Left ventricle myocardium inferior (tissue), 1 donor: Measurements from ENCODE around the gene SUN5. TPM values are rescaled to one million over a fixed set of nuclear protein-coding genes. Genes with fewer than 3 reads are reported as not detected.

Source experiments
- DNase-seq: peaks from one replicate; pipeline ENCODE4 v3.0.0-alpha.2; 2020
- H3K27ac ChIP-seq: fragments of 200-600 bp; replicated peaks from 2 replicates; pipeline ENCODE4 v1.8.0; 2021
- H3K27me3 ChIP-seq: fragments of 200-600 bp; 2 replicates; pipeline ENCODE4 v1.8.0; 2021; ENCODE audit warnings: low read depth
- H3K36me3 ChIP-seq: fragments of 200-600 bp; 2 replicates; pipeline ENCODE4 v1.8.0; 2021
- H3K4me1 ChIP-seq: fragments of 200-600 bp; 2 replicates; pipeline ENCODE4 v1.8.0; 2021
- H3K4me3 ChIP-seq: fragments of 200-600 bp; 2 replicates; pipeline ENCODE4 v1.8.0; 2021; ENCODE audit warnings: mild to moderate bottlenecking, moderate library complexity
- H3K9me3 ChIP-seq: fragments of 200-600 bp; replicated peaks from 2 replicates; pipeline ENCODE4 v1.8.0; 2021
- intact Hi-C: fragments of 100-400 bp; cut with micrococcal nuclease; formaldehyde crosslinking; loops from one replicate; pipeline ENCODE4 v1.11.0; 2022
- total RNA-seq: library from RNA; stranded (reverse); fragmentation: NEBNext Ultra II Directional; extraction: Animal tissue kit (Norgen Biotek cat#: 25700); gene quantifications from one replicate; pipeline ENCODE4 v1.2.1, GENCODE V29; 2021
- TF ChIP-seq, protein P1 (sequence below): fragments of 200-600 bp; IDR thresholded peaks from 2 replicates; pipeline ENCODE4 v1.8.0; 2021; ENCODE audit warnings: antibody characterized with exemption, mild to moderate bottlenecking, borderline replicate concordance
- donor health status: DM: no; HTN: yes; CAD: no; lungs with severe emphysema.

The SUN5 gene
- total RNA-seq, 1 donor from 2014 or later, result not detected

DNA sequence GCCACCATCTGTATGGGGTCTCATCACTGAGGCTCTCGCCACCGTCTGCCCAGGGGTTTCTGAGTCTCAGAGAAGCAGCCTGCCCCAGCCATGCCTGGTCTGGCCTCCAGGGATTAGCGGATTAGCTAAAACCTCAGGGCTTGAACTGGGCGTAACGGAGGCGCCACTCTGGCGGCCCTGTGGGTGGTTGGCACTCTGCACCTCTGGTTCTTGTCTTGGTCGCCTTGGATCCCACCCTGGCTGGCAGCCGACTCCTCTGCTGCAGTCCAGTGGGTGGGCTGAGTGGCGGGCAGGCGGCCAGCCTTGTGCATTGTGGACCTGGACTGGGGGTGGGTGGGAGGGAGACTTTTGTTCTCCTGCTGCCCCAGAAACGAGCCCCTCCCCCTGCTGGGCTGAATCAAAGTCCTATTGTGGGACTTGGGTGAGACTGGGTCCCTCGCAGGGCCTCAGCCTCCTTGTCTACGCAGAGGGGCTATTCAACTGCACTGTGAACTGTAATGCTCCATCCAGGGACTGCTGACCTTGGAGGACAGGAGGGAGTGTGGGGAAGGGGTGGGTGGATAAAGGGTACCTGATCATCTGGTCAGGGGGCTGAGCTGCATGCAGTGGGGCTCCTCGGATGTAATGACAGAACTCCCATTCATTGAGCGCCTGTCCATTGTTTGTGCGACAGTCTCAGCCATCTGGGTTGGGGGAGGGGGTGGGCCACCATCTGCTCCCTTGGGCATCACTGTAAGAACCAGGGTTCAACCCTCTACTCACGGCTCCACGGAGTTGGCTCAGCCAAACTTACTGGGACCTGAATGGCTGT, 23.9 kb downstream of the SUN5 start:
- H3K4me1 ChIP-seq, result peaks cover 16% of the 10 kb centered on the region
- intact Hi-C loops, result no loop called here
- TF ChIP-seq, protein P1, sequence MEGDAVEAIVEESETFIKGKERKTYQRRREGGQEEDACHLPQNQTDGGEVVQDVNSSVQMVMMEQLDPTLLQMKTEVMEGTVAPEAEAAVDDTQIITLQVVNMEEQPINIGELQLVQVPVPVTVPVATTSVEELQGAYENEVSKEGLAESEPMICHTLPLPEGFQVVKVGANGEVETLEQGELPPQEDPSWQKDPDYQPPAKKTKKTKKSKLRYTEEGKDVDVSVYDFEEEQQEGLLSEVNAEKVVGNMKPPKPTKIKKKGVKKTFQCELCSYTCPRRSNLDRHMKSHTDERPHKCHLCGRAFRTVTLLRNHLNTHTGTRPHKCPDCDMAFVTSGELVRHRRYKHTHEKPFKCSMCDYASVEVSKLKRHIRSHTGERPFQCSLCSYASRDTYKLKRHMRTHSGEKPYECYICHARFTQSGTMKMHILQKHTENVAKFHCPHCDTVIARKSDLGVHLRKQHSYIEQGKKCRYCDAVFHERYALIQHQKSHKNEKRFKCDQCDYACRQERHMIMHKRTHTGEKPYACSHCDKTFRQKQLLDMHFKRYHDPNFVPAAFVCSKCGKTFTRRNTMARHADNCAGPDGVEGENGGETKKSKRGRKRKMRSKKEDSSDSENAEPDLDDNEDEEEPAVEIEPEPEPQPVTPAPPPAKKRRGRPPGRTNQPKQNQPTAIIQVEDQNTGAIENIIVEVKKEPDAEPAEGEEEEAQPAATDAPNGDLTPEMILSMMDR, result no peak
- no peak overlapping the region for H3K27ac ChIP-seq
- H3K36me3 ChIP-seq, result no peaks in the 10 kb centered on the region
- DNase-seq, result no peak
- no peaks in the 10 kb centered on the region for H3K9me3 ChIP-seq
- H3K4me3 ChIP-seq, result no peak overlapping the region
- no peaks in the 10 kb centered on the region for H3K27me3 ChIP-seq

DNA sequence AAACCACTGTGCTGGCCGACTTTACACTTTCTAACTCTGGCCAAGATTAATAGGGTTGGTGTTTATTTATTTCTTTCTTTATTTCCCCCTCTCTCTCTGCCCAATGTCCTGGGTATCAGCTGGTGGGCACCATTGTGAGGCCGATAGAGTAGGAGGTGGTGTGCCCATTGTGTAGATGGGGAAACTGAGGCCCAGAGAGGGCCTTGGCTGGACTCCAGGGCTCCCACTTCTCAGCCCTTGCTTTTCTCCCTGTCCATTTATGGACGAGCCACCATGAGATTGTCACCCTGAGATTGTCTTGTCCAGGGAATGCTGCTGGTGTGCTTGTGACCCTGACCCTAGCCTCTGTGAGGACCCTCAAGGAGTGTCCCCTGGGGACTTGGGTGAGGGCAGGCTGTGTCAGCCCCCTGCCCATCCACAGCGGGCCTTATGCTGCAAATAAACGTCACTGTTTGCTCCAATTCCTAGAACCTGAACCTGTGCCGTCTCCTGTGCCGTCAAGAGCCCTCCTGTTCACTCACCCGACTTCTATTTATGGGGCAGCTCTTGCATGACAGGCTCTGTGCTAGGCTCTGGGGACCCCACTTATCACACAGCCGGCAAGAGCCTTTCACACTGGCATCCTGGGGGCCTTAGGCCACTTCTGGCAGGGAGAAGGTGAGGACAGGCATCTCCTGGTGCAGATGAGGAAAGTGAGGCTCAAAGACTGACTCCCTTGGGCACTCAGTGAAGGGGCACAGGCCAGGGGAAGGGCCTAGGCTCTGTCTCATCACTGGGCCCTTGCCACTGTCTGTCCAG, 24.8 kb downstream of the SUN5 start:
- intact Hi-C loops, result no loop called here
- Histone ChIP-seq H3K36me3 (no peaks in the 10 kb centered on the region), H3K4me3 (no peak overlapping the region), H3K4me1 (peaks cover 16% of the 10 kb centered on the region), H3K9me3 (no peaks in the 10 kb centered on the region), H3K27me3 (no peaks in the 10 kb centered on the region), H3K27ac (no peak overlapping the region)
- no peak for DNase-seq
- TF ChIP-seq, protein P1, result no peak

- H3K4me1 ChIP-seq, result peaks cover 7% of the 10 kb centered on the region
- DNase-seq, result no peak
- no peaks in the 10 kb centered on the region for H3K36me3 ChIP-seq
- H3K4me3 ChIP-seq, result no peak overlapping the region
- no peaks in the 10 kb centered on the region for H3K27me3 ChIP-seq
- intact Hi-C loops, result no loop called here
- TF ChIP-seq, protein P1, result no peak
- no peaks in the 10 kb centered on the region for H3K9me3 ChIP-seq
- no peak overlapping the region for H3K27ac ChIP-seq
Measured at GRCh38 chr20:32978009-32978335, 26.3 kb downstream of the SUN5 start.

GRCh38 chr20:32977281-32978008, 26.8 kb downstream of the SUN5 start:
- TF ChIP-seq, protein P1, result no peak
- Histone ChIP-seq H3K36me3 (no peaks in the 10 kb centered on the region), H3K27ac (peak overlapping the region; percentile 61), H3K27me3 (no peaks in the 10 kb centered on the region), H3K4me1 (peaks cover 6% of the 10 kb centered on the region), H3K4me3 (no peak overlapping the region), H3K9me3 (no peaks in the 10 kb centered on the region)
- no peak for DNase-seq
- intact Hi-C loops, result no loop called here

DNA sequence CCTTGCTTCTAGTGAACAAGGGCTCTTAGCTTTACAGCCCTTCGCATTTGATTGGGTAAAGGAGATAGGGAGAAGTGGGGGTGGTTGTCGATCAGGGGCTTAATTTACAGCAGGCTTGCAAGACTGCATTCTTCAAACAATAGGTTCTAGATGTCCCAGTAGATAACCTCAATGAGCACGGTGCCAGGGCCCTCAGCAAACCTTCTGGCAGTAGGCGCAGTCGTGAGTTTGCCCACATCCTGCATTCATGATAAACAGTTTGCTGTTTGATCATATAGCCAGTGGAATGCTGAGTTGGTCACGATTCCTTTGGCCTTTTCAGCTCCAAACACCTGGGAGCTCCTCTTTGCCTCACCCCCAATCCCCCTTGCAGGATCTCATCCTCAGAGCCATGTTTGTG, 27.5 kb downstream of the SUN5 start:
- Histone ChIP-seq H3K36me3 (no peaks in the 10 kb centered on the region), H3K27me3 (no peaks in the 10 kb centered on the region), H3K4me3 (no peak overlapping the region), H3K9me3 (no peaks in the 10 kb centered on the region), H3K4me1 (peaks cover 11% of the 10 kb centered on the region), H3K27ac (peak overlapping the region; percentile 61)
- intact Hi-C loops, result no loop called here
- no peak for DNase-seq
- TF ChIP-seq, protein P1, result no peak
